HG03442 (cell line): ENCODE measurements around the gene AREL1.

ENCODE experiments used
- ATAC-seq: cut with Tn5 transposase; IDR thresholded peaks from one replicate; pipeline ENCODE4 v1.9.1; 2021; ENCODE audit warnings: mild to moderate bottlenecking, moderate library complexity; ENCODE audit not compliant: unreplicated experiment

The AREL1 gene

GRCh38 chr14:74697976-74698375 is 14.9 kb downstream of the AREL1 start:
- no peak for ATAC-seq

GRCh38 chr14:74697543-74697942 is 15.3 kb downstream of the AREL1 start:
- no peak for ATAC-seq

- no peak for ATAC-seq
These were observed 15.9 kb downstream of the AREL1 start for GRCh38 chr14:74697011-74697410.

GRCh38 chr14:74695406-74695805 is 17.5 kb downstream of the AREL1 start:
- no peak for ATAC-seq

GRCh38 chr14:74693191-74693590 is 19.7 kb downstream of the AREL1 start:
- no peak for ATAC-seq

DNA sequence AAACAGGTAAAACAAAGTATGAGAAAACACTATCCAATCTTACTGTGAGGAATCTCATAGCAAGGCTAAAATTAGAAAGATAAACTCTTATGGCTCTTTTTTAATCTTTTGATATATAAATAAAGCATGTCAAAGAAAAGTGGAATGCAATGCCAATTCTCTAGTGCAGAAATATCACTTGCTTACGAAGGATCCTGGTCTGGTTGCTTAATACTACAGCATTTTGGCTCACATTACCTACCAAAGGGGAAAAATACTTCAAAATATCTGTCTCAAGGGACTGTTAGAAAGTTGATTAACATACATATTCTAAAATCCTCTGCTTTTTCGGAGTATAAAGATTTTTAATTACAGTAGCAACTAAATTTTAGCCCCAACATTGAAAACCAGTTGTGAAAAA is 21.4 kb downstream of the AREL1 start:
- ATAC-seq: no peak

DNA sequence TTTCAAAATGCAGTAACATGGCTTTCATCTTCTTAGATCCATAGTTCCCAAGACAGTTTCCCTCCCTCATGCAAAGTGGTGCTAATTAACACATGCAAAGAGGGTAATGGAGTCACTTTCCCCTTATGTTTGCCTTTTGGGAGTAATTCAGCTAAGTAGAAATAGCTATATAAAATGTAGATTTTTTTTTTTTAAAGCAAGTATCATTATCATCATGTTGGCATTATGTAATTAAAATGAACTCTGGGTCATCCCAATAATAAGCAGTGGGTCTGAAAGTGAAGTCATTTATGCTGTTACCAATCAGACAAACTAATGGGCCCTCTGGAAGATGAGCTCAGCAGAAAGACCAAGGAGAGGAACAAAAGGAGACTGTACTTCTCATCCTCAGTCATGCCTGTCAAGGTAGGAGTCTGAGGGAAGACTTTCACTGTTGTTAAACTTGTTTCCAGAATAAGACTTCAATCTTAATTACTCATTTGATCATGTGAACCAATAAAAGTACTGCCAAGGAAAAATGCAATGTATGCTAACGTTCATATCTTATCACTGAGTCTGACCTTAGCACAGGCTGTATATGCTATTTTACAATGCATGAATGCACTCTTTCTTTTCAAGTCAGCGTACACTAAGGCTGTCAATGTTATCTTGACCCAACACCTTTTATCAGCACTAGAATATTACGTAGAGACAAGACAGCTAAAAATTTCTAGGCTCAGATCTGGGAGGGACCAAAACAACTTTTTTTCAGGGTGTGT is 26.8 kb downstream of the AREL1 start:
- ATAC-seq: no peak

DNA sequence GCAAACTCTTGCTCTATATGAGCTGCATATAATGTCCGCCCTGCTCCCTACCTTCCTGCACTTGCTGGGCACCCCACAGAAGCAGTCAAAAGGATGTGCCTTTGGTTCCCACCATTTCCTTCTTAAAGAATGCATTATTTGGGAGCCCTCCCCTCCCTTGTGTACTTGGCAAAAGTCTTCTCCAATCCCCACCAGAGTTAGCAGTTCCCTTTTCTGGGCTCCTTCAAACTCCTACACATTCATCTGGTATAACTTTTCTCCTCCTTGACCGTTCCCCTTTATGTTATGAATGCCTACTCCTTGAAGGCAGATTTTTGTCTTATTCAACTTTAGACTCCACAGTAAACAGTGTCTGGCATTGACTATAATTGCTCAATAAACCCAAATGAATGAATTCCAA is 27.8 kb downstream of the AREL1 start:
- ATAC-seq: no peak

DNA sequence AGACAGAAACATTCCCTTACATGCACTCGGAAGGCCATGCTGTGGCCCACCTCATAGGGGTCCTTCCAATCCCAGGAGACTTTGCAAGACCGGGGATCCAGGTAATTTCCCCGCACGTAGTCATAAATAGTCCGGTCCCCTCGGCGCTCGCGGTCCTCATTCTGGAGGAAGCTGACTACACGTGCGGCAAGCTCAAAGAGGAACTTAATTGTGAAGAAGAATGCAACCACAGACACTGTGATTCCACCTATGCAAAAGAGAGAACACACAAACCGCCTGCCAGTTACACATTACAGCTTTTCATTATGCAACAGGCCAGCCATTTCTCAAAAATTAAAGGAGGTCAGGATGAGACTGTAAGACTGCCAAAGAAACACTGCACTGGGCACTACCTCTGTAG is 28.4 kb downstream of the AREL1 start:
- no peak for ATAC-seq

- no peak for ATAC-seq
These were observed 29.5 kb downstream of the AREL1 start for GRCh38 chr14:74683406-74683805.

GRCh38 chr14:74682169-74682952 is 30.5 kb downstream of the AREL1 start:
- no peak for ATAC-seq

DNA sequence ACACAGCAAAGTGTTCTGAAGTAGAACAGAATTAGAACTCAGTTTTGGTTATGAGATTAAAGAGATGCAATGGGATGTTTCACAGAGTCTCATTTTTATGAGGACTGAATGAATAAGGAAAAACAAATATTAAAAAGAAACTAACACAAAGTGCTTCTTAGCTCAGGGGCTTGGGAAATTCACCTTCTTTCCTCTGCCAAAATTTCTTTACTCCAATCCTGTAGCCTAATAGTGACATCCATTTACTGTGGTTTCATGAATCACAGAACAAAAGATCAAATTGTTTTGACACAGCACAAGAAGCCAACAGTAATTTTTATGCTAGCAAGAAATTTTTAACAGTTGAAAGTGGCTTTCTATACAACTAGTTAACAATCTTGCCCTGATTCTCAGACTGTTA is 37.7 kb downstream of the AREL1 start:
- no peak for ATAC-seq

DNA sequence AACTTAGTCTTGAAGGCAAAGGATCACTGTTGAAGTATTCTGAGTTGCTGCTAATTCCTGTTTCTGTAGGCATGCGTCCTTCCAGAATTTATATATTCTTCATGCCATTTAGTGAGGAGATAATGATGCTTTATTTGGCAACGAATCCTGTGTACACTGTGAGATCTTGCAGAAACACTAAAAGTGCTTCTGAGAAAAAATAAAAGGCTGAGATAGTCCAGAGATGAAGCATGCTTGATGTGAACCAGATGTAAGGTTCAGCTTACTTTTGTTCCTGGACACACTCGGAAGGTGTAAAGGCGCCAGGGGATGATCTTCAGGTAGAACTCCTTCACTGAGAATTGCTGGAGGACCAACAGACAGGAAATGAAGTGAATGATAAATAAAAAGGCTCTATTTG is 39.1 kb downstream of the AREL1 start:
- ATAC-seq: no peak

GRCh38 chr14:74671789-74672188 is 41.1 kb downstream of the AREL1 start:
- no peak for ATAC-seq

DNA sequence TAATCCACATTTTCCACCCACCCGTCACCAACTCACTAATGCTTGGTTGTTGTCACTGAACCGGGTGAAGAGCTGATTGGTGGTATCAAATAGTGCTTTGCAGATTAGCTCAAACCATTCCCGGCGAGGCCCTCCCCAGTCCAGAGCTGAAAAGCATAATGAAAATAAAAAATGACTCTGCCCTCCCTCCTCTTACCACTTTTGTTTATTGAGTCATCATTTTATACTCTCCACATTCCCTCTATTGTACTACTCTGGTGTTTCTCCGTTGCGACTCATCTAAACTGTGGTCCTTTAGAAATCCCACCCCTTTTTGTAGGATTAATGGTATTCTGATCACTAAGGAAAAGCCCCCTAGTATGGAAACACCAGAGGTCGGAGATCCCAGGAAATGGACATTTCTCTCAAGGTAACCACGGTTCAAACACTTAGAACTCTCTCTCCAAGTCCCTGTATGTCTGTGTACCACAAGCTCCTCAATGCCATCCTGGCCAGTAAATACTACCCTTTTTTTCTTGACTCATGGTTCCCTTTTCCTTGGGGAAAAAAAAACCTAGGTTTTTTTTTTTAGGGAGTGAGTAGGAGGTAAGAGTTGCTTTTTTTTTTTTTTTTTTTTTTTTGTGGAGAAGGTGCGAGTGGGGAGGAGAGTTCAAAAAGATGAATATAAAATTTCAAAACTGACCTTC is 42.0 kb downstream of the AREL1 start:
- no peak for ATAC-seq

DNA sequence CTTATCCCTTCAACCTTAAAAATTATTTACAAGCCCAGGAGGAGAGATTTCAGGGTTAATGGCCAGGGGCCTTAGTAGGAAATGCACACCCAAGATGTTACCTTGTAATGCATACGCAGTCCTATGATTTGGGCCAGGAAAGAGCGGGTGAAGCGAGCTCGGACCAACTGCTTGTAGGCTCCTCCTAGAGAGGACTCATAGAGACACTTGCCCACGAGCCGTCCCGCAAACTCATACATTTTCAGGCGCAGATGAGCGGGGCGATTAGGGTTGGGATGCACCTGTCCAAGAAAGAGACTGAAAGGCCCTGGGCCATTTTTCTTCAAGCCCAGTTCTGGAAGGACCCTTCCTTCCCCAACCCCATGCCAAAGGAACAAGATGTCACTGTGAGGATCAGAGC is 43.0 kb downstream of the AREL1 start:
- ATAC-seq: no peak

DNA sequence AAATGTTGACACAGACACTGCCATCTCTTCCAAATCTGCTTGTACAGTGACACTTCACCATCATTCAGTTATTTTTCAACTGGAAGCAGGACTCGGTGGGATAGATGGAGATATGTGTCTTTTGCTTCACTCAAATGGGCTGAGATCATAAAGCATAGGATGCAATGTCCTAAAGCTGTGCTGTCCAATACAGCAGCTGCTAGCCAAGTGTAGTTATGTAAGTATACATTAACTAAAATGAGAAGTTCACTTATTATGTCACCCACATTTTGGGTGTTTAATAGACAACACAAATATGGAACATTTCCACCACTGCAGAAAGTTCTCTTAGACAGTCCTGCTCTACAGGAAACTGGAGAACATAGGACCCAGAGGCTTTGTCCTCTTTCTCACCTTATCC is 43.6 kb downstream of the AREL1 start:
- no peak for ATAC-seq

GRCh38 chr14:74667758-74668157 is 45.1 kb downstream of the AREL1 start:
- ATAC-seq: no peak

GRCh38 chr14:74664717-74665116 is 48.2 kb downstream of the AREL1 start:
- ATAC-seq: no peak

- no peak for ATAC-seq
These were observed 49.0 kb downstream of the AREL1 start for GRCh38 chr14:74663884-74664283.

DNA sequence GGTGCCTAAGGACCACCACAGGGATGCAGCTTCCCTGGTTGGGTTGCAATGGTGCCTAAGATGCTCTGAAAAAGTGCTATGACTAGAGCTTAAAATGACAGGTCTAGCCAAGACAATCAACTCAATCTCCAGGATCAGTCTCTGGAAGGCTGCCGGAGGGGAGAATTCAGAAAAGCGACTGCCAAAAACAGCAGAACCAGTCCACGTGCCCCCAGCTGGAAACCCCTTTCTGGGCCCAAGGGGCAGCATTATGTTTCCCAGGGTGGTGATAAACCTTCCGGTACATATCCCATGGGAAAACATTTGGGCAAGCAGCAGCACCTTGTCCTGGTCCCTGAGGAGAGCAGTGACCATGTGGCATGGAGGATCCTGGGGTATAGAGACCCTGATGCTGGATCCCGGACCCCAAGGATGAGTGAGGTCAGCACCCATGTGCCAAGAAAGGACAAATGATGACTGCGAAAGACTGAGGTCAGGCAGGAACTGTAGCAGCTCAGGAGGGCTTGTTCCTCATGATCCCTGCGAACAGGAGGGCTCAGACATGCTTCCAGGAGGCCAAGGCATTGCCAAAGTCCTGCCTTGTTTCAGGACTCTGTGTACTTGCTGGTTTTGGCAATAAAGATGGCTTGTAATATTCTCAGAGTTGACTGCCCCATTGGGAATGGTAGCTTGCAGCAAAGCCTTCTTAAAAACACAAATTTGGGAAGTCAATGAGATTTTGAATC is 51.0 kb downstream of the AREL1 start:
- no peak for ATAC-seq
